Bronchial epithelial cell (primary cell): ENCODE data around the gene ZSWIM6. TPM values are rescaled to one million over a fixed set of nuclear protein-coding genes. Genes with fewer than 3 reads are reported as not detected.

ENCODE experiments used
- DNase-seq: peaks from one replicate; pipeline ENCODE4 v3.0.0-alpha.2; 2010; ENCODE audit warnings: low read depth
- FAIRE-seq: peaks from 2 replicates; lab custom pipeline; 2011; peaks lifted over from hg19 to GRCh38; lab: Jason Lieb, UNC
- H3K27me3 ChIP-seq: 2 replicates; pipeline ENCODE4 v1.5.1; 2011; ENCODE audit warnings: low read length; ENCODE audit not compliant: control insufficient read depth, insufficient read depth
- H3K36me3 ChIP-seq: 2 replicates; pipeline ENCODE4 v1.5.1; 2011; ENCODE audit warnings: low read length; ENCODE audit not compliant: control insufficient read depth, insufficient read depth
- H3K4me3 ChIP-seq: 2 replicates; pipeline ENCODE4 v1.5.1; 2011; ENCODE audit warnings: mild to moderate bottlenecking, low read depth, low read length, control low read depth
- CTCF ChIP-seq: IDR thresholded peaks from 2 replicates; pipeline ENCODE4 v1.5.1; 2011; ENCODE audit warnings: mild to moderate bottlenecking, moderate library complexity, low read length, control low read depth, inconsistent platforms; ENCODE audit not compliant: insufficient read depth, severe bottlenecking
- total RNA-seq: library from RNA; depleted of rRNA; stranded (reverse); fragments of >200 nt; gene quantifications from 2 replicates; pipeline ENCODE4 v1.2.1, GENCODE V29; 2014

ZSWIM6 gene
- total RNA-seq, 1 donor from 2014 or later: 5.8 TPM

- no peak for FAIRE-seq
- Histone ChIP-seq H3K4me3 (no peak overlapping the region), H3K36me3 (no peaks in the 10 kb centered on the region), H3K27me3 (no peaks in the 10 kb centered on the region)
- no peak for TF ChIP-seq CTCF
- no peak for DNase-seq
These were observed 24.9 kb upstream of the ZSWIM6 start for GRCh38 chr5:61307191-61307590.

- no peaks in the 10 kb centered on the region for H3K27me3 ChIP-seq
- no peak for DNase-seq
- FAIRE-seq: no peak
- TF ChIP-seq CTCF: no peak
- no peak overlapping the region for H3K4me3 ChIP-seq
- no peaks in the 10 kb centered on the region for H3K36me3 ChIP-seq
These were observed 24.4 kb upstream of the ZSWIM6 start for GRCh38 chr5:61307611-61308010.

- Histone ChIP-seq H3K4me3 (no peak overlapping the region), H3K27me3 (no peaks in the 10 kb centered on the region), H3K36me3 (no peaks in the 10 kb centered on the region)
- FAIRE-seq: no peak
- no peak for TF ChIP-seq CTCF
- DNase-seq: no peak
These were observed 23.3 kb upstream of the ZSWIM6 start for GRCh38 chr5:61308712-61309111.

- DNase-seq (no peak), FAIRE-seq (no peak)
- H3K36me3 ChIP-seq: no peaks in the 10 kb centered on the region
- TF ChIP-seq CTCF: no peak
- no peaks in the 10 kb centered on the region for H3K27me3 ChIP-seq
- H3K4me3 ChIP-seq: no peak overlapping the region
These were observed 22.9 kb upstream of the ZSWIM6 start for GRCh38 chr5:61309115-61309514.

- no peak for TF ChIP-seq CTCF
- Histone ChIP-seq H3K4me3 (no peak overlapping the region), H3K36me3 (no peaks in the 10 kb centered on the region), H3K27me3 (no peaks in the 10 kb centered on the region)
- FAIRE-seq (no peak), DNase-seq (no peak)
These were observed 20.9 kb upstream of the ZSWIM6 start for GRCh38 chr5:61311056-61311610.
